BE2C (cell line): ENCODE results near the gene SRGAP2B.
"Not testable (repeated sequence)": the region's sequence is repeated elsewhere in the genome, so short reads cannot be mapped to it uniquely, and the experiment has no call there.

Experiments
- DNase-seq: peaks from one replicate; pipeline ENCODE4 v3.0.0-alpha.2; 2020
- H3K27me3 ChIP-seq: fragments of 250-450 bp; sonication (Bioruptor Pico); 2 replicates; pipeline ENCODE4 v1.5.1; 2020; ENCODE audit warnings: mild to moderate bottlenecking
- H3K36me3 ChIP-seq: fragments of 250-450 bp; sonication (Bioruptor Pico); 2 replicates; pipeline ENCODE4 v1.5.1; 2020; ENCODE audit warnings: mild to moderate bottlenecking
- H3K4me1 ChIP-seq: fragments of 250-450 bp; sonication (Bioruptor Pico); 2 replicates; pipeline ENCODE4 v1.5.1; 2020
- H3K4me3 ChIP-seq: 2 replicates; pipeline ENCODE4 v1.5.1; 2011; ENCODE audit warnings: low read depth, low read length
- H3K9me3 ChIP-seq: fragments of 250-450 bp; sonication (Bioruptor Pico); 2 replicates; pipeline ENCODE4 v1.5.1; 2020

Gene SRGAP2B

DNA sequence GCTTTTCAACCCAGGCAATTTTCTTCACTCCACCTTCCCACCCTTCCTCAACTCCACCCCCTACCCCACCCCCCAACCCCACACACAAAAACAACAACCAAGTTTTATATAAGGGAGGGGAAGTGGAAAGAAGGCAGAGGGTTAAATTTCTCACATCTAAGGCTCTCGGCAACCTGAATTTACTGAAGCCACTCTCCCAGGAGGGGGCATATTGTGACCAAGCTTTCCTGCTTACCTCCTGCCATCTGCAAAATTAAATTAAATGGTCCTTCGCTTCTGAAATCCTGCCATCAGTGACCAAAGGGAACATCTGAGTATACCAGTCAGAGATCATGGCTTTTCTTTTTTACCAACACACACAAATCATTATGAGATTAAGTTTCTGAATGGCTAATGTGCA lies 72.9 kb downstream of the SRGAP2B start:
- not testable (repeated sequence) for H3K9me3 ChIP-seq, H3K4me3 ChIP-seq, H3K36me3 ChIP-seq, H3K27me3 ChIP-seq, H3K4me1 ChIP-seq, DNase-seq

DNA sequence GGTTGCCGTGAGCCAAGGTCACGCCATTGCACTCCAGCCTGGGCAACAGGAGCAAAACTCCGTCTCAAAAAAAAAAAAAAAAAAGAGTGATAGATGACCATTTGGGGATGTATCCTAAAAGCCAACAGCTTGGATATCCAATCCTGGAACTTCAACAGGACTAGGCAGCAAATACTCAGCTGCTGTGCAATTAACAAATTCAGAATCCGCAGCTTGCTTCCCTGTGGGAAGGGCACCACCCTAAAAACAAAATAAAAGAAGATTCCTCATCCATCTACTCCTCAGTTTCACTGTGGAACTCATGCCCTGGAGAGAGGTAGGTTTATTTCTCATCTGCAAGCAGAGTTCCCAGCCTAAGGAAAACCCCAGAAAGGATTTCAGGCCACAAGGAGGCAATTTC lies 73.4 kb downstream of the SRGAP2B start:
- H3K36me3 ChIP-seq, H3K4me3 ChIP-seq, H3K9me3 ChIP-seq, DNase-seq, H3K27me3 ChIP-seq, H3K4me1 ChIP-seq: not testable (repeated sequence)

DNA sequence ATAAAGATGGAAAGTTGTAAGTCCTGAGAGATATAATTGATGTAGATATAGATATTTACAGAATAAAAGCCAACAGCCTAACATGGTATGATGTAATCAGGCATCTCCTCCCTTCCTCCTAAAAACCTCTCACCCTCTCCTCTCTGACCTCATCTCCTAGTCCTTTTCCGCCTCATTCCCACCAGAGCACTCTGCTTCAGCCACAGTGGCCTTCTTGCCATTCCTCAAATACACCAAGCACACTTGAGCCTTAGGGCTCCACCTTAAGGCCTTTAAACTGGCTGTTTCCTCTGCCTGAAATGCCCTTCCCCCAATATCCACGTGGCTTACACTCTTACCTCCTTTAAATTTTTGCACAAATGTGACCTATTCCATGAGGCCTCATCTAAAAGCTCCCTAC lies 75.4 kb downstream of the SRGAP2B start:
- H3K36me3 ChIP-seq, H3K4me3 ChIP-seq, DNase-seq, H3K27me3 ChIP-seq, H3K9me3 ChIP-seq, H3K4me1 ChIP-seq: not testable (repeated sequence)

DNA sequence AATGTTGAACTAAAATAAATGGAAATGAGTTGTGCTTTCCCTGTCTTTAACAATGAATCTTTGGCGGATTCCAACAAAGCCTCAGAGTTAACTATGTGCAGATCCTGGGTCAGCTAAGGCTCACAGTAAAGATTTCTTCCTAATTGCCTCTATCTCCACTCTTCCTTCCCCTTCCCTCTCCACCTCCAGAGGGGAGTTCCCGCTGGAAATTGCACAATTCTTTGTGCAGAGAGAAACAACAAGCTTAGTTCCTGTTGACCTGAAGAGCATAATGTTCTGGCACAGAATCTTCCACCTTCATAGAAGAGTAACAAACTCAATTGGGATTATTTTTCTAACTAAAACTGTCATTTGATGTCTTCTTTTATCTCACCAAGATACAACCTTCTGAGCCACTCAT lies 77.4 kb downstream of the SRGAP2B start:
- not testable (repeated sequence) for DNase-seq, H3K4me3 ChIP-seq, H3K36me3 ChIP-seq, H3K9me3 ChIP-seq, H3K27me3 ChIP-seq, H3K4me1 ChIP-seq

GRCh38 chr1:145016492-145016862 lies 78.7 kb downstream of the SRGAP2B start:
- H3K4me1 ChIP-seq, H3K36me3 ChIP-seq, H3K9me3 ChIP-seq, DNase-seq, H3K4me3 ChIP-seq, H3K27me3 ChIP-seq: not testable (repeated sequence)

DNA sequence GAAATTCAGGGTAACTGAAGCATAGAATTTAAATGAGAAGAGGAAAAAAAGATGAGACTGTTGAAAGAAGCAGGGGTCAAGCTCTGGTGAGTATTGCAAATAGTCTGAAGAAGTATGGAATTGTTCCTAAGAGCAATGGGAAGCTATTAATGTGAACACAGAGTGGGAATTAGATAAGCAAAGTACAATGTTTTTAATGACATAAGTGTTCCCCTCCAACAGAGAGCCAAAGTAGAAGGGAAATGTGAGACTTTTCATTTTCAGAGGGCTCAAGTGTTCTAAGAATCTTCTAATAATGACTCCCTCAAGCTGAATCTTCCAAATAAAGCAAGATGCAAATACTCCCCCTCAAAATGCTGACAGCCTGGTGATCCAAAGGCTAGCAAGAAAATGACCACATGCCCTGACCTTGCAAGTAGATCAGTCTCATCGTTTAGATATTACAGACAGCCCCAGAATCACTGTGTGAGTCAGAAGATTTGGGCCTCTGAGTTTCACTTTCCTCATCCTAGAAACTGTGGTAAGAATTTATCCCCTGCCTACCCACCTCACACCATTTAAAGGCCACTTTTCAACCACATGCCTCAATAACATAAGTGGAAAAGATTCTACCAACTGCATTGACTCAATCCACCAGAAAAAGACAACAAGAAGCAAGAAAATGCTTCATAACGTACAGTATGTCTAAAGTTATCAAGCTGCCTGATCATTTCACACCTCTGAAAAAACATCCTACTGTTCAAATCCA lies 79.2 kb downstream of the SRGAP2B start:
- not testable (repeated sequence) for H3K4me3 ChIP-seq, DNase-seq, H3K27me3 ChIP-seq, H3K9me3 ChIP-seq, H3K4me1 ChIP-seq, H3K36me3 ChIP-seq

DNA sequence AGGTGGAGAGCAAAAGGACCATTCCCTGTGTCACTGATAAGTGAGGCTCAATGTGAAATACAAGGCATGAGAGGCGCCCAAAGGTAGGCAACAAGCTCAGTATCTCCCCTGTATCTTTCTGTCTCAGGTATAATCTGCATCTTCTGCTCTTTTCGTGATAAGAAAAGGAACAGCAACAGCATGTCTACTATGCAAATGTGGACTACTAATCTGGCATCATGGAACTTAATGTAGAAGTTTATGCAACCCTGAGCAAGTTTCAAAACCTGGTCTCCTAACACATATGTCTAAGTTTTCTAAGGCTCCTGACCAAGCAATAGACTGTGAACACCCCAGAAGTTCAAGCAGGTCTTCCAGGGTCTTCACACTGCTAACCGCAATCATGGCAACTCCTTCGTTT lies 81.8 kb downstream of the SRGAP2B start:
- H3K9me3 ChIP-seq, H3K36me3 ChIP-seq, H3K4me1 ChIP-seq, DNase-seq, H3K27me3 ChIP-seq, H3K4me3 ChIP-seq: not testable (repeated sequence)

- H3K36me3 ChIP-seq, H3K9me3 ChIP-seq, H3K27me3 ChIP-seq, H3K4me3 ChIP-seq, H3K4me1 ChIP-seq, DNase-seq: not testable (repeated sequence)
These were observed 83.3 kb downstream of the SRGAP2B start for GRCh38 chr1:145011811-145012210.

DNA sequence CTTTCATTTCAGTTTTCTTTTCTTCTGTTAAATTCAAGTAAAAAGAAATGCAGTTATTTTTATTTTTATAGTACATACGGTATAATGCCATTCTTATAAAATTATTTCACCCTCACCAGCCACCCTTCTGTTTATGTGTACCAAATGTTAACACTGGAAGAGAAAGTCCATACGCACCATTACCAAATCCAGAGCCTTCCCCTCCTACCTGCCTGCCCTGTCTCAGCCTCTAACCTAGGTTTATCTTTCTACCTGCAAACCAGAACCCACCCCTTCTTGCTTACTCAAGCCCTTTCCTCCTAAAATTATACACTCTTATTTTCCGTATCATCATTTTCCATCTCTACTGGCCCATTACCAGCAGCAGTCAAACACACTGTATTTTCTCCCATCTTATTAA lies 84.5 kb downstream of the SRGAP2B start:
- H3K9me3 ChIP-seq, DNase-seq, H3K36me3 ChIP-seq, H3K4me3 ChIP-seq, H3K4me1 ChIP-seq, H3K27me3 ChIP-seq: not testable (repeated sequence)

- H3K9me3 ChIP-seq, H3K27me3 ChIP-seq, H3K36me3 ChIP-seq, H3K4me1 ChIP-seq, DNase-seq, H3K4me3 ChIP-seq: not testable (repeated sequence)
These were observed 85.2 kb downstream of the SRGAP2B start for GRCh38 chr1:145009928-145010327.

- H3K4me1 ChIP-seq, H3K27me3 ChIP-seq, H3K4me3 ChIP-seq, DNase-seq, H3K9me3 ChIP-seq, H3K36me3 ChIP-seq: not testable (repeated sequence)
These were observed 86.7 kb downstream of the SRGAP2B start for GRCh38 chr1:145008388-145008787.

DNA sequence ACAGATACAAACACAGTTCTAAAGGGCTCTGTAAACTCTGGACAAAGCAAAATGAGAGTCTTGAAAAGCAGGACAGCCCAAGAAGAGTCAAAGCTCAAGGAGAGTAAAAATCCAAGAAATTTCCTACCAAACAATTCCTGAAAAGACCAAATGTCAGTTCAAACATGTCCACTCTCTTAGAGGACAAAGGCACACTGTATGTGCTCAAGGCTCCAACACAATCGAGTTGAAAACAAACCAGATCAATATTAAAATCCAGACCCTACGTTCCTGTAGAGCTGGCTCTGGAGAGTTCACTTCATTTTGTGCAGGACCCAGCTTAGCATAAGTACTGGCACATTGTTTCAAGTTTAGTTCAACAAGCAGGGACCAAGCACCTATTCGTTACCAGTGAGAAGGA lies 90.0 kb downstream of the SRGAP2B start:
- H3K36me3 ChIP-seq, H3K9me3 ChIP-seq, H3K4me3 ChIP-seq, H3K27me3 ChIP-seq, DNase-seq, H3K4me1 ChIP-seq: not testable (repeated sequence)

DNA sequence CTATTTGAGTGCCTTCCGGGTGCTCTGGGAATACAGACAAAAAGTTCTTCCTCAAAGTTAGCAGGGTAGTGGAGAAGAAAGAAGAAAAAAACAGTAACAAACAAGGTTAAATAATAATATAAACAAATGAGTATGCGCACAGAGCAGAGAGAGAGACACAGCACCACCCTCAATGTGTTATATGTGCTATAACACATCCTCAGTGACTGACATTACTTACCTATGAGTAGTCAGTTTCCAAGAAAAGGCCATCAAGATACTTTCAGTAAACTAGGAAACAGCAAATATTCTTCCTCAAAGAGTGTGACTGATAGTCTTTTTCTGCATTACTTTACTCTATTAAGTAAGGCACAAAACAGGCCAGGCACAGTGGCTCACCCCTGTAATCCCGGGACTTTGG lies 93.7 kb downstream of the SRGAP2B start:
- not testable (repeated sequence) for H3K4me1 ChIP-seq, H3K9me3 ChIP-seq, H3K27me3 ChIP-seq, H3K4me3 ChIP-seq, DNase-seq, H3K36me3 ChIP-seq

DNA sequence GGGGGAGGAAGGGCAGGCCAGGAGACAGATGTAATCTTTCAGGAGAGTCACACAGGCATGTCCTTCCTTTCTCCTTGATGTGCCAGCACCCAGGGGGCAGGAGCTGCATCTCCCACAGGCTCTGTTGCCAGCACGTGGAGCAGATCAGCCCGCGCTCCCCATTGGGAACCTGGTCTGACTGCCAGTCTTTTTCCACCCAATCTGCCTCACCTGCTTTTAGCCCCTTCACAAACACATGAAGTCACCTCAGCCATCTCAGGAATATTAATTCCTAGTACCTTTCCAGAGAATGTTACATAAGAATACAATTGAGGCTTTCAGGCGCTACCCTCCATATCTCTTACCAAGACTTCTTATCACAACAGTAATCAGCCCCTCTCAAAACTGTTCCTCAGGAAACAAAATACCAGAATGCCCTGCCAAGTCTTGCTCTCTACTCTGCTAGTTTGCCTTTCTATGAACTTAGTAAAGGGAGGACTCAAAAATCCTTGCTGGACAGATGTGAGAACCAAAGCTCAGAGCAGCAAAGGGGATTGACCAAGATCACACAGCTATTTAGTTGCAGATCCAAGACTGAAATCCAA lies 94.3 kb downstream of the SRGAP2B start:
- not testable (repeated sequence) for DNase-seq, H3K9me3 ChIP-seq, H3K36me3 ChIP-seq

DNA sequence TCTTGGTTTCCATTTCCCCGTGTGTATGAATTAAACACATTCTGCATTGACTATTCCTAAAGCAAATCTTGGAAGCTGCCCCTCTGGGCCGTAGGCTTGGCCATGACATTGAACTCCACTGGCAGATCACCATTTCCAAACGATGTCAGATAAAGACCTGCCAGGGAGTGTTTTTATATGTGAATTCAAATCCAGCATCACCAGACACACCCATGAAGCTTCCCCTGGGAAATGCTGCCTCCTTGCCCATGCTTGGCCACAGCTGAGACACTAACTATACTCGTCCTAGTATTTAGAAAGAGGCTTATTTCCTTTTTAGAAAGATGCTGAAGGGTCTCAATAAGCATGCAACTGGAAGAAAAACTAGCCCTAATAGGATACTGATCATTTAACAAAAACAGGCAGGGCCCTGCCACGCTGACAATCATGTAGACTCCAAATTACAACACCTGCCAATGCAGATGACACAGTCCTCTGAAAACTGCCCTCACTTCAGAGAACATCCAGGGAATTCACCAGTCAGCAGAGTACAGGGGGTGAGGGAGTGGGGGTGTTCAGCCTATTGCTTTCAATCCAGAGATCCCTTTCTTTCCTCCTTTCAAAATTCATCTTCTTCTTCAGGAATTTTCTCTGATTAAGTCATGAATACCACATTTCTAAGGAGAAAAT lies 94.9 kb downstream of the SRGAP2B start:
- not testable (repeated sequence) for H3K36me3 ChIP-seq, H3K4me3 ChIP-seq, H3K4me1 ChIP-seq, DNase-seq, H3K9me3 ChIP-seq, H3K27me3 ChIP-seq

More for the DNA sequence above, 94.3 kb downstream of the SRGAP2B start:
- not testable (repeated sequence) for H3K4me3 ChIP-seq, H3K27me3 ChIP-seq, H3K4me1 ChIP-seq

DNA sequence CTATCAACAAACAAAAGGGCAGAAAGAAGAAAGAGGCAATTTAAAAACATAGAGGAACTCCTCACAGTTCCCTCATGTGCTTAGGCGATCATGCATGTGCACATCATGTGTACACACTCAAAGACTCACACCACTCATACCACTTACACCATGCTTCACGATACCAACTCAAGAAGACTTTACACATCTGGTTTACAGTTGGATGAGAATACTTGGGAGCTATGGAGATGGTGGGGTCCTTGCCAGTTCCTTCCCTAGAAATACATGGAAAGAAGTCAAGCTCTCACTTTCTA lies 96.2 kb downstream of the SRGAP2B start:
- H3K4me1 ChIP-seq, H3K4me3 ChIP-seq, H3K27me3 ChIP-seq, H3K9me3 ChIP-seq, H3K36me3 ChIP-seq, DNase-seq: not testable (repeated sequence)
